ENCODE measurements around the gene AGAP1.

The AGAP1 gene

GRCh38 chr2:235883675-235884074, 389.8 kb downstream of the AGAP1 start:
- DNase-seq (no peak), ATAC-seq (no peak)

GRCh38 chr2:235889302-235889630, 395.4 kb downstream of the AGAP1 start:
- no peak for ATAC-seq
- no peak for DNase-seq

DNA sequence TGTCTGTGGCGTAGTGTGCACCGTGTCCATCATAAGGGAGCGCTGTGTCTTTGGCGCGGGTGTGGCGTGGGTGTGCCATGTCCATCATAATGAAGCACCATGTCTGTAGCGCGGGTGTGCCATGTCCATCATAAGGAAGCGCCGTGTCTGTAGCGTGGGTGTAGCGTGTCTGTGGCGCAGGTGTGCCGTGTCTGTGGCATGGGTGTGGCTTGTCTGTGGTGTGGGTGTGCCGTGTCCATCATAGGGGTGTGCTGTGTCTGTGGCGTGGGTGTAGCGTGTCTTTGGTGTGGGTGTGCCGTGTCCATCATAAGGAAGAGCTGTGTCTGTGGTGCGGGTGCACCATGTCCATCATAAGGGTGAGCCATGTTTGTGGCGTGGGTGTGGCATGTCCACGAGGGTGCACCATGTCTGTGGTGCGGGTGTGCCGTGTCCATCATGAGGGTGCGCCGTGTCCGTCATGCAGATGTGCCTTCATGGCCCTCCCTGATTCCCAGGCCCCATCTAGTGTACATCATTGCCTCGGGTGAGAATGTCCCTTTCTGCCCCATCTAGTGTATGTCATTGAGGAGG, 399.4 kb downstream of the AGAP1 start:
- ATAC-seq (no peak), DNase-seq (no peak)

DNA sequence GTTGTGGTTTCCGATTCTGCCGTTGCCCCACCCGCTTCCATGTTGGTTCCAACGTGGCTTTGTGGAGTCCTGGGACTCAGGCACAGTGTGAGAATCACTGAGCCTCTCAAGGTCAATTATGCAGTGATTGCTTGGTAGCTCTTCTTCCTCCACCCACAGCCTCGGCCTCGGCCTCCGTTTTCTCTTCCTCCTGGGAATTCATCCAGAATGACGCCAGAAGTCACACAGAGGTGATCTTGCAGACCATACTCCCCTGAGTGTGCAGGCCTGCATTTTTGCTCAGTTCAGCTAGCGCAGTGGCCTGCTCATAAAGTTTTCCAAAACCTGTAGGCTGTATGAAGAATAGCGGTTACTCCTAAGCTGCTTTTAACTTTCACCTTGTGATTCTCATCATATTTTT, 401.0 kb downstream of the AGAP1 start:
- ATAC-seq, result no peak
- DNase-seq, result no peak

DNA sequence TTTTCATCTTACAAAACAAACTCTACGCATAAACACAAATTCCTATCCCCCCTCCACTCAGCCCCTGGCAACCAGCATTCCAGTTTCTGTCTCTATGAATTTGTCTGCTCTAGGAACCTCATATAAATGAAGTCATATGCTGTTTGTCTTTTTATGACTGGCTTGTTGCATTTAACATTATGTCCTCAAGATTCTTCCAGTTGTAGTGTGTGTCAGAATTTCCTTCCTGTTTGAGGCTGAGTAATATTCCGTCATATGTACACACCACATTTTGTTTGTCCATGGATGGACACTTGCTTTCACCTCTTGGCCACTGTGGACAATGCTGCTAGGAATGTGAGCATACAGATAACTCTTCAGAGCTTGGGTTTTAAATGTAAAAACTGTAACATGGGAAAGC, 402.2 kb downstream of the AGAP1 start:
- ATAC-seq, result no peak
- DNase-seq, result no peak

DNA sequence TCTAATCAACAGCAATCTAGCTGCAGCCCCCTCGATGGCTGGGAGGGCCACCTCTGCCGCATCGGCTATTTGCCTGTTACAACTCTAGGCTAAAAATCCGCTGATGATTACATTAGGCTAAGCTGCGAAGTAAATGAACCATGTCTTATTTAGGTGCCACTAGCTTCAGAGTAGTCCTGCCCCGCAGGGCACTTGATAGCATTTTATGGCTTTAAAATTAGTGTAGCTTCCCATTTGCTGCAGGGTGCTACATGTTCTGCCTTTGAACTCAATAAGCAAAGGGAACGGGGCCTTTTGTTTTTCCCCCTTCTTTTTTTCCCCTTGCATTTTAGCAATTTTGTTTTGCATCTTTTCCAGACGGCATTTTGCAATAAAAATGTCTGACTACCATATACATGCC, 404.1 kb downstream of the AGAP1 start:
- ATAC-seq, result no peak
- no peak for DNase-seq

- no peak for ATAC-seq
- no peak for DNase-seq
Observed at GRCh38 chr2:235898766-235899165, 404.9 kb downstream of the AGAP1 start.

- DNase-seq (no peak), ATAC-seq (no peak)
Observed at GRCh38 chr2:235900631-235901030, 406.8 kb downstream of the AGAP1 start.

GRCh38 chr2:235901243-235901642, 407.4 kb downstream of the AGAP1 start:
- DNase-seq, result no peak

GRCh38 chr2:235903782-235904584, 410.1 kb downstream of the AGAP1 start:
- ATAC-seq (no peak), DNase-seq (no peak)

More at GRCh38 chr2:235901243-235901642, 407.4 kb downstream of the AGAP1 start:
- no peak for ATAC-seq

- DNase-seq (no peak), ATAC-seq (no peak)
Observed at GRCh38 chr2:235904585-235904931, 410.7 kb downstream of the AGAP1 start.

DNA sequence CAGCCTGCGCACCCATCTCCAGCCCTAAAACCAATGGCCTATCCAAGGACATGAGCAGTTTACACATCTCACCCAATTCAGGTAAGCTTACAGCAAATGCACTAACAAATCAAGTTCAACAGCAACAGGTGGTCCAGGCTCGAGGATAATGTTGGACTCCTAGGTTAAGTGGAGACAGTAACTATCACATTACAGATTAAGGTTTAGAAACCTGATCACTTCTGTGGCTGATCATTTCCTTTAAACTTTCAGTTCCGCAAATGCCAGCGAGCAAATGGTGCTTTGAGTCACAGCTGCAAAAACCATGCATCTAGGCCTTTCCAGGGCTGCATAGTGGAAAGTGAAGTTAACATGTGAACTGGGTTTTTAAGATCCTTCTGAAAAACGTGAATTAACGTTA, 415.0 kb downstream of the AGAP1 start:
- DNase-seq, result no peak
- no peak for ATAC-seq

DNA sequence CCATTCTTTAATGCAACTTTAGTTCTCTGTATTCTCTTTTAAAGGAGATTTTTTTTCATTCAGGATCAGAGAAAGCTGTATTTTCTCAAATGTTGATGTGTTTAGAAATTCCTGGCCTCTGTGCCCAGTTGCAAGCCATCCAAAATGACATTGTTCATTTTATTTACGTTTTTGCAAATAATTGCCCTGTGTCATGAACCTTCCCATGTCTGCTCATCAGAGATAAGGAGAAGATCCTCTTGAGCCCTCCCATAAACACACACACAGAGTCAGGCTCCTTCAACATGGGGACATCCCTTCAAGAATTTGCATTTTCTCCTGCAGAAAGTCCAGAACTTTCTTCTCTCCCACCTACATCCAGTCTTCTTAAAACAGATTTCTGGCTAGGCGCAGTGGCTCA, 415.5 kb downstream of the AGAP1 start:
- DNase-seq (no peak), ATAC-seq (no peak)

DNA sequence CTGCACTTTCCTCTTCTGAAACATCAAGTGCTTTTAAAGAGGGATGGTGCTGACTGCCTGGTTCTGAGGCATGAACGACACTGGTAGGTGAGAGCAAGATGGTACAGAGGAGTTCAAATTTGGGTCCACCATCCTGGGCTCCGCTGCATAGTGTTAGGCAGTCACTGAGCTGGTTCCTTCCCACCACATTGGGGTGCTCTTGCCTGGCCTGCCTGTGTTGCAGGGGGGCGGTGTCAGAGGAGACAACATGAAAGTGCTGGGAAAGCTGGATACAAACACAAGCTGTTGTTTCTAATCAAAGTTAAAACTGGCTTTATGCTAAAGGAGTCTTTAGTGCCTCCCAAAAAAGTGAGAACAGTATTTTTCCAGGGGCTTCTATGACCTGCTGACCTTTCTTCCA, 416.2 kb downstream of the AGAP1 start:
- DNase-seq (no peak), ATAC-seq (no peak)

DNA sequence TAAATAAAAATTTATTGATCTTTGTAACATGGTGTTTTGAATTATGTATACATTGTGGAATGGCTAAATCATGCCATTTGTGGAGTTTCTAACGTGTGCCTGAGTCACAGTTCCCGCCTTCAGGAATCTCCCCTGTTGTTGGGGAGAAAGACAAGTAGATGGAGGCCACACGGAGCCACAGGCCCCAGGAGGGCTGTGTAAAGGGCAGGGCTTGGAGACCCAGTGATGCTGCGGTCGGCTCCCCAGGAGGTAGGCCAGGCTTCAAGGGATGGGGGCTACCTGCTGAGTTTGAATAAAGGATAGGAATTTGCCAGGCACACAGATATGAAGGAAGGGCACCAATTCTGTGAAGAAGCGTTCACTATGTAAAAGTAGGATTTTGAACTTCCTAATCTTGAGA, 417.3 kb downstream of the AGAP1 start:
- DNase-seq (no peak), ATAC-seq (no peak)

DNA sequence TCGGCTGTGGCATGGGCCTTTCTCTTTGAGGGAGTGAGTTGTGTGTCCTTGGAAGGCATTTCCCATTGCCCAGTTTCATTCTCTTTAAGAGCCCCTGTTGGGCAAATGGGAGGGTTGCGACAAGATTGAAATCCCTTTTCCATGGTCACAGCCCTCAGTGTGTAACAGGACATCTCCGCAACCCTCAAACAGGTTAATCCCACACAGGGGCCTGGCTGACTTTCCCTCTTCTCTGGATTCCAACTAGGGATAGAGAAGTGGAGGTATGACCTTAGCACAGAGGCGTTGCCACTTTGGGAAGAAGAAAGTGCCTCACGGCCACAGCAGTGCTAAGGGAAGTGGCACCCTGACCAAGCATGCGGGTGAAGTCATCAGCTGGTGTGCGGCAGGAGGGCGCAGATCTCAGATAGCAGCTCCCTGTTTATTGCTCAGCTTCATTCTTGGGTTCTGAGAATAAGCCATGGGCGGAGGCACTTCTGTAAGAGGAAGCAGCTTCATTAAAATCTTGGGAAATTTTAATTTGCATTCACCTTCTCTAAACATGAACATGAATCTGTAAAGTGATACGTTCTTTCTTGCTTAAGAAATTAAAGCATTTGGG, 417.9 kb downstream of the AGAP1 start:
- ATAC-seq (no peak), DNase-seq (no peak)

GRCh38 chr2:235914756-235915155, 420.9 kb downstream of the AGAP1 start:
- no peak for ATAC-seq

GRCh38 chr2:235917506-235917905, 423.7 kb downstream of the AGAP1 start:
- ATAC-seq (no peak), DNase-seq (no peak)

More at GRCh38 chr2:235914756-235915155, 420.9 kb downstream of the AGAP1 start:
- DNase-seq, result no peak

DNA sequence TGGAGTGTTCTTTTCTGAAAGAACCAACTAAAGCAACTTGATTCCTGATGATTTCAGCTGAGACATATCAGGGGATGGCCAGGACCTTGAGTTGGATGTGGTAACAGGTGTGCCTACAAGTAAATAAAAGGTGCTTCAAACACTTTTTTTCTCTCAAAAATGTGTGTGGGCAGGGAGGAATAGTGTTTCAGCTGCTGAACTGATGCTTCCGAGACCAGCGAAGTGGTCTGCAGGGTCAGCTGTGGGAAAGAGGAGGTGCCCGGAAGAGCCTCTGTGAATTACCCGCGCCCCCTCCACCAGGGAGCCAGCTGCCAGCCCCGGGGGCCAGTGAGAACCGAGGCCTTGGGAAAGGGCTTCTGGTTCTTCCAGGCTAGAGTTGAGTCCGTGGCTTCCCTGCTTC, 425.0 kb downstream of the AGAP1 start:
- DNase-seq, result no peak
- no peak for ATAC-seq

- ATAC-seq (no peak), DNase-seq (no peak)
Observed at GRCh38 chr2:235920216-235920865, 426.5 kb downstream of the AGAP1 start.

GRCh38 chr2:235921508-235922191, 427.8 kb downstream of the AGAP1 start:
- DNase-seq (no peak), ATAC-seq (no peak)

DNA sequence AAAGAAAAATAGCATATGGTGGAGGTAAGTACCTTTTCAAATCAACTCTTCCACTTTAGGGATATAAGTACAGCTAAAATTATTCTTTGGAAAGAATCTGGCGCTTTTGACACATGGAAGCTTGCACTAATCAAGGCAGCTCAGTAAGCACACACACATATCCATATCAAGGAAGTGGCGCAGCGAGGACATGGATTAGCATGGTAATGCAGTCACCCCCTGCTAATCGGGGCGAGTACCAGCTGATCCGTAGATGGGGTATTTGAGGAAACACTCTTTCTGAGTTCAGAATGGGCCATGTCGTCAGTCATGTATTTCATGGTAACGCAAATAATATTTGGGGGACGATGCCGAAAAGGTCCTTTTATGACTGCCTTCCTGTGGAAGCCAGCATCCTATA, 429.0 kb downstream of the AGAP1 start:
- ATAC-seq (no peak), DNase-seq (no peak)
